ENCODE measurements around the gene TUBGCP2.
A peak's percentile ranks its signal among the peaks of the same experiment; 100 is the strongest.
"Not testable (repeated sequence)": the region's sequence is repeated elsewhere in the genome, so short reads cannot be mapped to it uniquely, and the experiment has no call there.

TUBGCP2 gene

GRCh38 chr10:133322064-133322709 is 13.5 kb upstream of the TUBGCP2 start:
- not testable (repeated sequence) for DNase-seq

- not testable (repeated sequence) for DNase-seq
Measured at GRCh38 chr10:133320852-133321422, 12.3 kb upstream of the TUBGCP2 start.

- peak; percentile 76 for DNase-seq
Measured at GRCh38 chr10:133318494-133319127, 9.9 kb upstream of the TUBGCP2 start.

GRCh38 chr10:133316732-133317131 is 8.1 kb upstream of the TUBGCP2 start:
- DNase-seq: no peak

- no peak for DNase-seq
Measured at GRCh38 chr10:133316266-133316665, 7.6 kb upstream of the TUBGCP2 start.

GRCh38 chr10:133315847-133316246 is 7.2 kb upstream of the TUBGCP2 start:
- no peak for DNase-seq

GRCh38 chr10:133314911-133315310 is 6.2 kb upstream of the TUBGCP2 start:
- DNase-seq: no peak

- no peak for DNase-seq
Measured at GRCh38 chr10:133313192-133313591, 4.5 kb upstream of the TUBGCP2 start.

GRCh38 chr10:133312769-133313145 is 4.1 kb upstream of the TUBGCP2 start:
- DNase-seq: no peak

GRCh38 chr10:133312016-133312768 is 3.5 kb upstream of the TUBGCP2 start:
- DNase-seq: no peak

DNA sequence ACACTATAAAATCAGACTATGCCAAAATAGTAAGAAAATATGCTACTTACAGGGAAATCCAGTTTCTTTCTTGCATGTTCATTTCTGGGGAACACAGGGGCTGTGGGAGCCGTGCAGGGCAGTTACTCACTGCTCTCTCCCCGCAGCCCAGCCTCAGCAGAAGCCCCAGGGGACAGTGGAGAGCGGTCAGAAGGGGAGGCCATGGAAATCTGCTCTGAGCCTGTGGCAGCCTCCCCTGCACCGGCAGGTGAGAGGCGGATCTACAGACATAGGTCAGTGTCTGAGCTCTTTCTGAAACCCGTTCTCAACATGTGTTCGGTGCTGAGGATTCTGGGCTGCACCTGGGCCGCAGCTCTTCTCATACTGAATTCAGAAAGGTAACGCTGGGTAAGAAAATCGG is 2.9 kb upstream of the TUBGCP2 start:
- DNase-seq: no peak

GRCh38 chr10:133310789-133311188 is 2.1 kb upstream of the TUBGCP2 start:
- DNase-seq: no peak

GRCh38 chr10:133310399-133310755 is 1.7 kb upstream of the TUBGCP2 start:
- no peak for DNase-seq

GRCh38 chr10:133309720-133310398 is 1.2 kb upstream of the TUBGCP2 start:
- DNase-seq: no peak

- DNase-seq: peak; percentile 86
Measured at GRCh38 chr10:133309100-133309719, 538 bp upstream of the TUBGCP2 start.

- peak; percentile 78 for DNase-seq
Measured at GRCh38 chr10:133307776-133308420, 774 bp downstream of the TUBGCP2 start.

GRCh38 chr10:133306941-133307379 is 1.7 kb downstream of the TUBGCP2 start:
- no peak for DNase-seq

- DNase-seq: no peak
Measured at GRCh38 chr10:133306097-133306476, 2.6 kb downstream of the TUBGCP2 start.

- no peak for DNase-seq
Measured at GRCh38 chr10:133303206-133303605, 5.5 kb downstream of the TUBGCP2 start.

DNA sequence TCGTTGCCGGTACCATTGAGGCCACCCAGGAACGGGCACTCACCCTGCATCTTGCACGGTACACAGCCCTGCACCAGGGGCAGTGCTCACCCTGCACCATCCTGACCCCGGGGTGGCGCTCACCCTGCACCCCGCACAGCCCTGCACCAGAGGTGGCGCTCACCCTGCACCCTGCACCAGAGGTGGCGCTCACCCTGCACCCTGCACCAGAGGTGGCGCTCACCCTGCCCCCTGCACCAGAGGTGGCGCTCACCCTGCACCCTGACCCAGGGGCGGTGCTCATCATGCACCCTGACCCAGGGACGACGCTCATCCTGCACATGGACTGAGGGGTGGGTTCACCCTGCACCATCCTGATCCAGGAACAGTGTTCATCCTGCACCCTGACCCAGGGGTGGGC is 6.4 kb downstream of the TUBGCP2 start:
- DNase-seq: no peak

GRCh38 chr10:133299738-133300137 is 8.9 kb downstream of the TUBGCP2 start:
- DNase-seq: no peak

- no peak for DNase-seq
Measured at GRCh38 chr10:133299224-133299623, 9.4 kb downstream of the TUBGCP2 start.

Data from NCI-H1436 (cell line).